Measurements from ENCODE around the gene SLC8A2.

Gene SLC8A2

GRCh38 chr19:47503826-47504150 is 32.1 kb upstream of the SLC8A2 start:
- H3K27ac ChIP-seq (ENCODE audit: low read depth in 2 of 2, low read length in 2 of 2), result no peak overlapping the region
- no peaks in the 10 kb centered on the region for H3K27me3 ChIP-seq (ENCODE audit: control insufficient read depth in 2 of 2, insufficient read depth in 2 of 2, low read length in 2 of 2)
- H3K4me1 ChIP-seq (ENCODE audit: control insufficient read depth in 2 of 2, insufficient read depth in 2 of 2, low read length in 2 of 2), result no peaks in the 10 kb centered on the region
- no peak overlapping the region for H3K4me3 ChIP-seq (ENCODE audit: low read length in 2 of 2)
- H3K36me3 ChIP-seq (ENCODE audit: control insufficient read depth in 2 of 2, insufficient read depth in 2 of 2, low read length in 2 of 2), result peaks cover 34 to 54% of the 10 kb centered on the region in 2 donors
- H3K9ac ChIP-seq (ENCODE audit: low read depth in 1 of 2, low read length in 2 of 2), result no peak overlapping the region
- H3K9me3 ChIP-seq (ENCODE audit: control insufficient read depth in 2 of 2, low read length in 2 of 2), result no peaks in the 10 kb centered on the region

GRCh38 chr19:47503130-47503825 is 31.6 kb upstream of the SLC8A2 start:
- H3K9ac ChIP-seq (ENCODE audit: low read depth in 1 of 2, low read length in 2 of 2), result no peak overlapping the region
- no peak overlapping the region for H3K4me3 ChIP-seq (ENCODE audit: low read length in 2 of 2)
- H3K27me3 ChIP-seq (ENCODE audit: control insufficient read depth in 2 of 2, insufficient read depth in 2 of 2, low read length in 2 of 2), result no peaks in the 10 kb centered on the region
- H3K4me1 ChIP-seq (ENCODE audit: control insufficient read depth in 2 of 2, insufficient read depth in 2 of 2, low read length in 2 of 2), result no peaks in the 10 kb centered on the region
- no peak overlapping the region for H3K27ac ChIP-seq (ENCODE audit: low read depth in 2 of 2, low read length in 2 of 2)
- no peaks in the 10 kb centered on the region for H3K9me3 ChIP-seq (ENCODE audit: control insufficient read depth in 2 of 2, low read length in 2 of 2)
- peaks cover 38 to 59% of the 10 kb centered on the region in 2 donors for H3K36me3 ChIP-seq (ENCODE audit: control insufficient read depth in 2 of 2, insufficient read depth in 2 of 2, low read length in 2 of 2)

DNA sequence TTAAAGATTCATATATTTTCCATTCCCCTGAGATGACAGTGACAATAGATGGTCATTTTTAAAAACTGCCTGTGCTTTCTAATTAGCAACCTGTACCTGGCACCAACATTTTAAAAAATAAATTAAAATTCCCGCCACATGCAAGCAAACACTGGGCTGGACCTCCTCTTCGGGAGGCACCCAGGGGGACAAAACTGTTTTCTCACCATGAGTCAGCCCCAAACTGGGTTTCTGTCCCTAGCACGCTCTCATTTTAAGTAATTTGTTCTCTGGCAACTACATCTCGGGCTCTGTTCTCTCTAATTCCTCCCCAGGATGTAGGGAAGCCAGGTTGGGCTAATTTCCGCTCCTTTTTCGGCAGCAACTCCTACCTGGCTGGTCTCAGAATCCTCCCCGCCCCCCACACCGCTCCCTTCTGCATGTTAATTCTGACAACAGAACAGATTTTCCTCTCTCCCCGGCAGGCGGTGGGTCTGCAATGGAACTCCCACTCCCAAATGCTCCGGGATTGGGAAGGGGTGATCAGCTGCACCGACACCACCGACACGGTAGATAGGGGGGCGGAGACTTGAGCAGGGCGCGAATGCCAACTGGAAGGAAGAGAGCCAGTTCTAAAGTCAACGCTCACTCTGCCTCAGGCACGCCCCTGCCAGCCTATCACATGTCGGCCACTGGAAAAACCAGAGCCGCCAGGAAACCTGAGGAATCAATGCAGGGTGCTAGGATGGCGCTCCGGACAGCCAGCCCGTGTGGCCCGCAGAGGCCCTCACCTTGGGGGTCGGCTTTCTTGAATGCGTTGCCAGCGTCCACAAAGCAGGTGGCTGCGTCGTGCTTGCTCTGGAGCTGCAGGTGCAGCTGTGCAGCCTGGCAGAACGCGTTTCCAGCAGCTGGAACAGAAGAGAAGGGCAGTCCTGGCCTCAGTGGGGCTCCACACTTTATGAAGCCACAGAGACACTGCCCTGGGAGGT is 28.5 kb upstream of the SLC8A2 start:
- Histone ChIP-seq H3K4me1 (ENCODE audit: control insufficient read depth in 2 of 2, insufficient read depth in 2 of 2, low read length in 2 of 2) (no peaks in the 10 kb centered on the region), H3K27ac (ENCODE audit: low read depth in 2 of 2, low read length in 2 of 2) (no peak overlapping the region), H3K9ac (ENCODE audit: low read depth in 1 of 2, low read length in 2 of 2) (no peak overlapping the region), H3K36me3 (ENCODE audit: control insufficient read depth in 2 of 2, insufficient read depth in 2 of 2, low read length in 2 of 2) (peaks cover 64 to 70% of the 10 kb centered on the region in 2 donors), H3K4me3 (ENCODE audit: low read length in 2 of 2) (no peak overlapping the region), H3K9me3 (ENCODE audit: control insufficient read depth in 2 of 2, low read length in 2 of 2) (no peaks in the 10 kb centered on the region), H3K27me3 (ENCODE audit: control insufficient read depth in 2 of 2, insufficient read depth in 2 of 2, low read length in 2 of 2) (no peaks in the 10 kb centered on the region)

DNA sequence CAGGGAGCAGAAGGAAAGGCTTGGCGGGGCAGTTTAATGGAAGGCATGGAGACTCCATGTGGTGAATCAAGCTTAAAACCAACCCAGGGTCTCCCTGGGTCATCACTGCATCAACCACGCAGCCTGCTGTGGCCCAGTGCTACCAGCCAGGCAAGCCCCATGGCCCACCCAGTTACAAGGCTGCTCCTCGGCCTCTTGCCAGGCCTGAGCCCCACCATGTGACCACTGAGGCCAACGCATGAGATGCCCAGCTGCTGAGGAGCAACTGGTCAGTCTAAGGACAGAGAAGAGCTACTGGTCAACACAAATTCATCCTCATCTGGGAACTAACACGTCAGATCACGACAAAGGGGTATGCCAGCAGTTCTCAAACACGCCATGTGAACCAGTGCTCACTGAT is 27.7 kb upstream of the SLC8A2 start:
- Histone ChIP-seq H3K4me3 (ENCODE audit: low read length in 2 of 2) (no peak overlapping the region), H3K36me3 (ENCODE audit: control insufficient read depth in 2 of 2, insufficient read depth in 2 of 2, low read length in 2 of 2) (peaks cover 64 to 66% of the 10 kb centered on the region in 2 donors), H3K4me1 (ENCODE audit: control insufficient read depth in 2 of 2, insufficient read depth in 2 of 2, low read length in 2 of 2) (no peaks in the 10 kb centered on the region), H3K9ac (ENCODE audit: low read depth in 1 of 2, low read length in 2 of 2) (no peak overlapping the region), H3K27ac (ENCODE audit: low read depth in 2 of 2, low read length in 2 of 2) (no peak overlapping the region), H3K27me3 (ENCODE audit: control insufficient read depth in 2 of 2, insufficient read depth in 2 of 2, low read length in 2 of 2) (no peaks in the 10 kb centered on the region), H3K9me3 (ENCODE audit: control insufficient read depth in 2 of 2, low read length in 2 of 2) (no peaks in the 10 kb centered on the region)

DNA sequence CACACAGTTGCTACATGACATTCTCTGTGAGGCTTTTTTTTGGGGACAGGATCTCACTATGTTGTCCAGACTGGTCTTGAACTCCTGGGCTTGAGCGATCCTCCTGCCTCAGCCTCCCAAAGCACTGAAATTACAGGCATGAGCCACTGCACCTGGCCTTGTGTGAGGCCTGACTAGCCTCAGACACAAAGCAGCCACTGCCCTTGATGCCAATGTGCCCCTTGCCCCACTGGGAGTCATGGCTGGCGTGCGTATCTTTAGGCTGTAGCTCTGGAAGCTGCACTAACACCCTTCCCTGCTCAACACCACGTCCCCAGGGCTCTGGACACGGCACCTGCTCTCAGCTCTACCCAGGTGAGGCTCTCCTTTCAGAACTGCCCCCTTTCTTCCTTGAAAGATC is 26.9 kb upstream of the SLC8A2 start:
- Histone ChIP-seq H3K27ac (ENCODE audit: low read depth in 2 of 2, low read length in 2 of 2) (no peak overlapping the region), H3K9me3 (ENCODE audit: control insufficient read depth in 2 of 2, low read length in 2 of 2) (no peaks in the 10 kb centered on the region), H3K27me3 (ENCODE audit: control insufficient read depth in 2 of 2, insufficient read depth in 2 of 2, low read length in 2 of 2) (no peaks in the 10 kb centered on the region), H3K4me3 (ENCODE audit: low read length in 2 of 2) (no peak overlapping the region), H3K9ac (ENCODE audit: low read depth in 1 of 2, low read length in 2 of 2) (no peak overlapping the region), H3K36me3 (ENCODE audit: control insufficient read depth in 2 of 2, insufficient read depth in 2 of 2, low read length in 2 of 2) (peaks cover 61 to 62% of the 10 kb centered on the region in 2 donors), H3K4me1 (ENCODE audit: control insufficient read depth in 2 of 2, insufficient read depth in 2 of 2, low read length in 2 of 2) (no peaks in the 10 kb centered on the region)

DNA sequence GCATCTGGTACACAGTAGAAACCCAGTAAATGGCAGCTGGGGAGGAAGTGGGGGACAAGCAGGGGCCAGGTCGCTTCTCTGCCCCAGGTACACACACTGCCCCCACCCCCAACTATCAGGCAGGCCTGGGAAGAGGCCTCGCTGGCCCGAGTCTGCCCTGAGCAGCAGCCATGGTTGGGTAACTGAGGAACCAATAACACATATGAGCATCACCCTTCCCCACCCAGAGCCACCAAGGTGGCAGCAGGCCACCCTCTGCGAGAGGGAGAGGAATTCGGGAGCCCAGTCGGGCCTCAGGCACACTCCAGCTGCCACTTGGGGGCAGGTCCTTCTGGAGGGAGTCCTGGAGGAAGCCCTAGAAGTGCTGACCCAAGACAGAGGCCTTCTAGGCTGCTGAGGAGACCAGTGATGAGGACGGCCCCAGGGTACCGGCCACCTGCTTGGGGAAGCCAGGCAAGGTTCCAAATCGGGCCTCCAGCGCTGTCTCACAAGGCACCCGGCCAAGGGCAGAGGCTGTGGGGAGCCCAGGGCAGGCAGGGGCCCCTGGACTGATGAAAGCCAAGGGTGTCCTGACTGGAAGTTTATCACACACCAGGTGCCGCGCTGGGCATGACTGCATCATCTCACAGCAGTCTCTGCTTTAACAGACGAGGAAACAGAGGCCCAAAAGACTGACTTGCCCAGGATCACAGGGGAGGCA is 26.3 kb upstream of the SLC8A2 start:
- Histone ChIP-seq H3K9ac (ENCODE audit: low read depth in 1 of 2, low read length in 2 of 2) (no peak overlapping the region), H3K36me3 (ENCODE audit: control insufficient read depth in 2 of 2, insufficient read depth in 2 of 2, low read length in 2 of 2) (peaks cover 60 to 61% of the 10 kb centered on the region in 2 donors), H3K4me3 (ENCODE audit: low read length in 2 of 2) (no peak overlapping the region), H3K27me3 (ENCODE audit: control insufficient read depth in 2 of 2, insufficient read depth in 2 of 2, low read length in 2 of 2) (no peaks in the 10 kb centered on the region), H3K27ac (ENCODE audit: low read depth in 2 of 2, low read length in 2 of 2) (no peak overlapping the region), H3K4me1 (ENCODE audit: control insufficient read depth in 2 of 2, insufficient read depth in 2 of 2, low read length in 2 of 2) (no peaks in the 10 kb centered on the region), H3K9me3 (ENCODE audit: control insufficient read depth in 2 of 2, low read length in 2 of 2) (no peaks in the 10 kb centered on the region)

GRCh38 chr19:47497050-47497766 is 25.5 kb upstream of the SLC8A2 start:
- H3K9me3 ChIP-seq (ENCODE audit: control insufficient read depth in 2 of 2, low read length in 2 of 2), result no peaks in the 10 kb centered on the region
- no peaks in the 10 kb centered on the region for H3K27me3 ChIP-seq (ENCODE audit: control insufficient read depth in 2 of 2, insufficient read depth in 2 of 2, low read length in 2 of 2)
- no peaks in the 10 kb centered on the region for H3K4me1 ChIP-seq (ENCODE audit: control insufficient read depth in 2 of 2, insufficient read depth in 2 of 2, low read length in 2 of 2)
- no peak overlapping the region for H3K27ac ChIP-seq (ENCODE audit: low read depth in 2 of 2, low read length in 2 of 2)
- no peak overlapping the region for H3K4me3 ChIP-seq (ENCODE audit: low read length in 2 of 2)
- H3K36me3 ChIP-seq (ENCODE audit: control insufficient read depth in 2 of 2, insufficient read depth in 2 of 2, low read length in 2 of 2), result peaks cover 61 to 65% of the 10 kb centered on the region in 2 donors
- H3K9ac ChIP-seq (ENCODE audit: low read depth in 1 of 2, low read length in 2 of 2), result no peak overlapping the region

DNA sequence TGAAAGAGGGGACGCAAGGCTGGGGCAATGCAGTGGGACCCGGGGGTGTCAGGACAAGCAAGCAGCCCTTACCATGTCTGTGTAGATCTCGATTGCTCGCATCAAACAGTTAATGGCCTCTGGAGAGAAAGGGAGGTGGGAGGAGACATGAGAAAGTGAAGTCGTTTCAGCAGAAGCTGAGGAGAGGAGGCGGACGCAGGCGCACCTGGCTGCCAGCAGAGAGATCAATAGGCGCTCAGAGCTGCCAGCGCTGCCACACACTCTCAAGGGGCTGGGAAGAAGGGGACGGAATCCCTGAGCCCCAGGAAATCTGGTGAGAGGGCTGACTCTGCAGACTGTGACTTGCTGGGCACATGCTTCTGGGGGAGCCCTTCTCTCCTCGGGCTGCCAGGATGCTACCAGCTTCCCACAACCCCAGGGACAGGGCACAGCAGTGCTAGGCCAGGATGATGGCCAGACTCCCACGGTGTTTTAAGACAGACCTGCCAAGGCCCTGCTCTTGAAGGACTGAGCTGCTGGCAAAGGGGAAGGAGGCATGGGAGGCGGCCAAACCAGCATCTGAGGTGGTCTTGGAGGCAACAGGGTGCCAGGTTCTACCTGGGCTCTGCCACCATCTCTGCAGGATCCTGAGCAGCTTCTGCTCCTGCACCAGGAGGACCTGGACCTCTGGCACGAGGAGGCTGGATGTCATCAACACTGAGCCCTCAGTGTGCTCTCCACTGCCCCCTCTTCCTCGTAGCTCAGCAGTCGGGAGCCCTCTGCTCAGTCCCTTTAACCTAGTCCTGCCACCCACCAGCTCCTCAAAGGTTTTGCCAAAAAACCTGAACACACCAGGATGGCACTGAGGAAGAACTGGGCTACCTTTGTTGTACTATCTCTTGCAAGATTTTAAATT is 24.0 kb upstream of the SLC8A2 start:
- H3K27ac ChIP-seq (ENCODE audit: low read depth in 2 of 2, low read length in 2 of 2), result no peak overlapping the region
- no peaks in the 10 kb centered on the region for H3K9me3 ChIP-seq (ENCODE audit: control insufficient read depth in 2 of 2, low read length in 2 of 2)
- H3K4me1 ChIP-seq (ENCODE audit: control insufficient read depth in 2 of 2, insufficient read depth in 2 of 2, low read length in 2 of 2), result no peaks in the 10 kb centered on the region
- H3K9ac ChIP-seq (ENCODE audit: low read depth in 1 of 2, low read length in 2 of 2), result no peak overlapping the region
- no peak overlapping the region for H3K4me3 ChIP-seq (ENCODE audit: low read length in 2 of 2)
- H3K27me3 ChIP-seq (ENCODE audit: control insufficient read depth in 2 of 2, insufficient read depth in 2 of 2, low read length in 2 of 2), result no peaks in the 10 kb centered on the region
- H3K36me3 ChIP-seq (ENCODE audit: control insufficient read depth in 2 of 2, insufficient read depth in 2 of 2, low read length in 2 of 2), result peaks cover 64 to 70% of the 10 kb centered on the region in 2 donors

DNA sequence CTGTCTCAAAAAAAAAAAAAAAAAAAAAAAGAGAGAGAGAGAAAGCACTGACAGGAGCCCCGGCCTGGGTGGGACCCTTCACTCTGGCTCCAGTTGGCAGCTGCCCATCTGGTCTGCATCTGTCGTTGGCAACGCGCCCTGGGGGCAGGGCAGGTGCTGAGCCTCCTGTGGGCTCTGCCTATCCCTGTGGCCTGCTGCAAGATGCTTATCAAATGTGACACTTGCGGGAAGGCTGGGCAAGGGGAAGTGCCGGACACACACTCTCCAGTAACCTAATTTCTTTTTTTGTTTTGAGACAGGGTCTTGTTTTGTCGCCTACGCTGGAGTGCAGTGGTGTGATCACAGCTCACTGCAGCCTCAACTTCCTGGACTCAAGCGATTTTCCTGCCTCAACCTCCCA is 23.0 kb upstream of the SLC8A2 start:
- H3K9me3 ChIP-seq (ENCODE audit: control insufficient read depth in 2 of 2, low read length in 2 of 2), result no peaks in the 10 kb centered on the region
- H3K4me3 ChIP-seq (ENCODE audit: low read length in 2 of 2), result no peak overlapping the region
- no peaks in the 10 kb centered on the region for H3K4me1 ChIP-seq (ENCODE audit: control insufficient read depth in 2 of 2, insufficient read depth in 2 of 2, low read length in 2 of 2)
- peaks cover 64 to 75% of the 10 kb centered on the region in 2 donors for H3K36me3 ChIP-seq (ENCODE audit: control insufficient read depth in 2 of 2, insufficient read depth in 2 of 2, low read length in 2 of 2)
- H3K9ac ChIP-seq (ENCODE audit: low read depth in 1 of 2, low read length in 2 of 2), result no peak overlapping the region
- H3K27ac ChIP-seq (ENCODE audit: low read depth in 2 of 2, low read length in 2 of 2), result no peak overlapping the region
- no peaks in the 10 kb centered on the region for H3K27me3 ChIP-seq (ENCODE audit: control insufficient read depth in 2 of 2, insufficient read depth in 2 of 2, low read length in 2 of 2)
